ENCODE results near the gene ASB11.

Gene ASB11

GRCh38 chrX:15328821-15329220, 13.4 kb upstream of the ASB11 start:
- no peak for DNase-seq (ENCODE audit: low read depth in 1 of 2, low spot score in 1 of 2)
- no peak overlapping the region for H3K4me3 ChIP-seq (replicated peaks; ENCODE audit: insufficient read depth, low read length)
- H3K27me3 ChIP-seq (ENCODE audit: insufficient read depth, poor library complexity, severe bottlenecking): no peaks in the 10 kb centered on the region
- no peak for TF ChIP-seq POLR2AphosphoS5 (IDR thresholded peaks at IDR 0.05; ENCODE audit: low read depth)
- TF ChIP-seq SPI1 (IDR thresholded peaks at IDR 0.05; ENCODE audit: borderline replicate concordance, low read depth): no peak
- no peak for TF ChIP-seq GABPA (IDR thresholded peaks at IDR 0.05; ENCODE audit: low read depth)
- TF ChIP-seq, protein P1, sequence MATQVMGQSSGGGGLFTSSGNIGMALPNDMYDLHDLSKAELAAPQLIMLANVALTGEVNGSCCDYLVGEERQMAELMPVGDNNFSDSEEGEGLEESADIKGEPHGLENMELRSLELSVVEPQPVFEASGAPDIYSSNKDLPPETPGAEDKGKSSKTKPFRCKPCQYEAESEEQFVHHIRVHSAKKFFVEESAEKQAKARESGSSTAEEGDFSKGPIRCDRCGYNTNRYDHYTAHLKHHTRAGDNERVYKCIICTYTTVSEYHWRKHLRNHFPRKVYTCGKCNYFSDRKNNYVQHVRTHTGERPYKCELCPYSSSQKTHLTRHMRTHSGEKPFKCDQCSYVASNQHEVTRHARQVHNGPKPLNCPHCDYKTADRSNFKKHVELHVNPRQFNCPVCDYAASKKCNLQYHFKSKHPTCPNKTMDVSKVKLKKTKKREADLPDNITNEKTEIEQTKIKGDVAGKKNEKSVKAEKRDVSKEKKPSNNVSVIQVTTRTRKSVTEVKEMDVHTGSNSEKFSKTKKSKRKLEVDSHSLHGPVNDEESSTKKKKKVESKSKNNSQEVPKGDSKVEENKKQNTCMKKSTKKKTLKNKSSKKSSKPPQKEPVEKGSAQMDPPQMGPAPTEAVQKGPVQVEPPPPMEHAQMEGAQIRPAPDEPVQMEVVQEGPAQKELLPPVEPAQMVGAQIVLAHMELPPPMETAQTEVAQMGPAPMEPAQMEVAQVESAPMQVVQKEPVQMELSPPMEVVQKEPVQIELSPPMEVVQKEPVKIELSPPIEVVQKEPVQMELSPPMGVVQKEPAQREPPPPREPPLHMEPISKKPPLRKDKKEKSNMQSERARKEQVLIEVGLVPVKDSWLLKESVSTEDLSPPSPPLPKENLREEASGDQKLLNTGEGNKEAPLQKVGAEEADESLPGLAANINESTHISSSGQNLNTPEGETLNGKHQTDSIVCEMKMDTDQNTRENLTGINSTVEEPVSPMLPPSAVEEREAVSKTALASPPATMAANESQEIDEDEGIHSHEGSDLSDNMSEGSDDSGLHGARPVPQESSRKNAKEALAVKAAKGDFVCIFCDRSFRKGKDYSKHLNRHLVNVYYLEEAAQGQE (IDR thresholded peaks at IDR 0.05; ENCODE audit: insufficient replicate concordance, low read depth): no peak
- TF ChIP-seq, protein P2, sequence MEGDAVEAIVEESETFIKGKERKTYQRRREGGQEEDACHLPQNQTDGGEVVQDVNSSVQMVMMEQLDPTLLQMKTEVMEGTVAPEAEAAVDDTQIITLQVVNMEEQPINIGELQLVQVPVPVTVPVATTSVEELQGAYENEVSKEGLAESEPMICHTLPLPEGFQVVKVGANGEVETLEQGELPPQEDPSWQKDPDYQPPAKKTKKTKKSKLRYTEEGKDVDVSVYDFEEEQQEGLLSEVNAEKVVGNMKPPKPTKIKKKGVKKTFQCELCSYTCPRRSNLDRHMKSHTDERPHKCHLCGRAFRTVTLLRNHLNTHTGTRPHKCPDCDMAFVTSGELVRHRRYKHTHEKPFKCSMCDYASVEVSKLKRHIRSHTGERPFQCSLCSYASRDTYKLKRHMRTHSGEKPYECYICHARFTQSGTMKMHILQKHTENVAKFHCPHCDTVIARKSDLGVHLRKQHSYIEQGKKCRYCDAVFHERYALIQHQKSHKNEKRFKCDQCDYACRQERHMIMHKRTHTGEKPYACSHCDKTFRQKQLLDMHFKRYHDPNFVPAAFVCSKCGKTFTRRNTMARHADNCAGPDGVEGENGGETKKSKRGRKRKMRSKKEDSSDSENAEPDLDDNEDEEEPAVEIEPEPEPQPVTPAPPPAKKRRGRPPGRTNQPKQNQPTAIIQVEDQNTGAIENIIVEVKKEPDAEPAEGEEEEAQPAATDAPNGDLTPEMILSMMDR (IDR thresholded peaks at IDR 0.05; ENCODE audit: insufficient read depth, low read length): no peak
- no peak overlapping the region for H3K27ac ChIP-seq (replicated peaks)

DNA sequence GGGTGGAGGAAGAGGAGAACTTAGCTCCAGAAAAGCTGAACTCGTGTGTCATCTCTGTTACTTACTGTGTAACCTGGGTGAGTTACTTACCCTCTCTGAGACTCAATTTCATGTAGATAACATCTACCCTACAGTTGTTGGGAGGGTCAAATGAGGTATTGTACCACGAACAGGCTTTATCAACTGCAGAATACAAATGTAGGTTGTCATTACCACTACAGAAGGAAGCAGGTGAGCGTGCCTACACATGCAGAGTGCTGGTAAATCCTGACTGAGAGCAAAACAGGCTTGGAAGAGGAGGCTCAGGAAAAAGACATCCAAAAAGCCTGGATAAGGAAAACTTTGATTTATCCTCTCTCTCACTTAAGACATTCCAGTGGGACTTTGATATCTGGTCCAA, 12.7 kb upstream of the ASB11 start:
- Histone ChIP-seq H3K27me3 (ENCODE audit: insufficient read depth, poor library complexity, severe bottlenecking) (no peaks in the 10 kb centered on the region), H3K27ac (replicated peaks) (no peak overlapping the region), H3K4me3 (replicated peaks; ENCODE audit: insufficient read depth, low read length) (no peak overlapping the region)
- TF ChIP-seq, protein P1 (IDR thresholded peaks at IDR 0.05; ENCODE audit: insufficient replicate concordance, low read depth): no peak
- no peak for TF ChIP-seq POLR2AphosphoS5 (IDR thresholded peaks at IDR 0.05; ENCODE audit: low read depth)
- TF ChIP-seq, protein P2 (IDR thresholded peaks at IDR 0.05; ENCODE audit: insufficient read depth, low read length): no peak
- no peak for DNase-seq (ENCODE audit: low read depth in 1 of 2, low spot score in 1 of 2)

GRCh38 chrX:15322472-15322871, 7.0 kb upstream of the ASB11 start:
- no peak for DNase-seq (ENCODE audit: low read depth in 1 of 2, low spot score in 1 of 2)
- TF ChIP-seq, protein P2 (IDR thresholded peaks at IDR 0.05; ENCODE audit: insufficient read depth, low read length): no peak
- TF ChIP-seq SPI1 (IDR thresholded peaks at IDR 0.05; ENCODE audit: borderline replicate concordance, low read depth): no peak
- no peak for TF ChIP-seq GABPA (IDR thresholded peaks at IDR 0.05; ENCODE audit: low read depth)
- no peak for TF ChIP-seq POLR2AphosphoS5 (IDR thresholded peaks at IDR 0.05; ENCODE audit: low read depth)
- TF ChIP-seq, protein P1 (IDR thresholded peaks at IDR 0.05; ENCODE audit: insufficient replicate concordance, low read depth): no peak
- H3K27ac ChIP-seq (replicated peaks): no peak overlapping the region
- no peaks in the 10 kb centered on the region for H3K27me3 ChIP-seq (ENCODE audit: insufficient read depth, poor library complexity, severe bottlenecking)
- H3K4me3 ChIP-seq (replicated peaks; ENCODE audit: insufficient read depth, low read length): no peak overlapping the region
